Right ventricle myocardium superior (tissue), 1 donor: ENCODE measurements around the gene FMNL1. TPM values are rescaled to one million over a fixed set of nuclear protein-coding genes. Genes with fewer than 3 reads are reported as not detected.
"Not testable (repeated sequence)": the region's sequence is repeated elsewhere in the genome, so short reads cannot be mapped to it uniquely, and the experiment has no call there.

ENCODE experiments used
- ATAC-seq: fragments of 200-7000 bp; cut with Tn5 transposase; one replicate; pipeline ENCODE4 v1.9.1; 2020; ENCODE audit warnings: mild to moderate bottlenecking; ENCODE audit not compliant: poor library complexity
- DNase-seq: peaks from one replicate; pipeline ENCODE4 v3.0.0-alpha.2; 2020
- intact Hi-C: fragments of 100-400 bp; cut with DNase I; formaldehyde crosslinking; loops from one replicate; pipeline ENCODE4 v1.11.2; 2022
- long read RNA-seq: library from polyadenylated mRNA; unstranded; transcript quantifications from one replicate; pipeline ENCODE4 v2.0.0, GENCODE V29; 2021
- total RNA-seq: library from RNA; stranded (reverse); fragmentation: NEBNext Ultra II Directional; extraction: Animal tissue kit (Norgen Biotek cat#: 25700); gene quantifications from one replicate; pipeline ENCODE4 v1.2.1, GENCODE V29; 2021
- donor health status: DM: no; HTN: yes; CAD: no; lungs with severe emphysema.

The FMNL1 gene
- 12.0 TPM for total RNA-seq
- long read RNA-seq, partial matches to known transcripts = 6 of 8 reads
- long read RNA-seq, other reads (novel, unspliced or antisense) = 2 of 8 reads

- DNase-seq = peak; percentile 85
- peak; percentile 23 for ATAC-seq
- intact Hi-C loops = no loop called here
These were observed at the start of gene FMNL1 for GRCh38 chr17:45221081-45222013. TSS of gene FMNL1 (plus strand) at chr17:45221885. CDS start at chr17:45222125, 240 bp downstream.

GRCh38 chr17:45172232-45172540, 49.5 kb upstream of the FMNL1 start:
- DNase-seq (no peak), ATAC-seq (no peak)
- intact Hi-C loops = no loop called here

- ATAC-seq (peak; percentile 84), DNase-seq (peak; percentile 72)
- intact Hi-C loops = no loop called here
These were observed 49.0 kb upstream of the FMNL1 start for GRCh38 chr17:45172541-45173286.

- ATAC-seq (no peak), DNase-seq (no peak)
- intact Hi-C loops = no loop called here
These were observed 45.9 kb upstream of the FMNL1 start for GRCh38 chr17:45175759-45176115.

GRCh38 chr17:45177563-45177962, 44.1 kb upstream of the FMNL1 start:
- no peak for ATAC-seq
- intact Hi-C loops = no loop called here
- no peak for DNase-seq

- intact Hi-C loops = no loop called here
- ATAC-seq = no peak
- no peak for DNase-seq
These were observed 37.5 kb upstream of the FMNL1 start for GRCh38 chr17:45184144-45184543.

- intact Hi-C loops = no loop called here
- ATAC-seq (no peak), DNase-seq (no peak)
These were observed 34.8 kb upstream of the FMNL1 start for GRCh38 chr17:45186801-45187354.

GRCh38 chr17:45189009-45189408, 32.7 kb upstream of the FMNL1 start:
- ATAC-seq (no peak), DNase-seq (no peak)
- intact Hi-C loops = no loop called here

- intact Hi-C loops = loop anchor here (10.0 kb wide), 1 partner anchor 276 kb away; the partner anchor contains the start of gene GFAP
- ATAC-seq (no peak), DNase-seq (no peak)
These were observed 31.0 kb upstream of the FMNL1 start for GRCh38 chr17:45190503-45191255.

GRCh38 chr17:45195424-45195823, 26.3 kb upstream of the FMNL1 start:
- DNase-seq = no peak
- no peak for ATAC-seq
- intact Hi-C loops = loop anchor here (10.0 kb wide), 1 partner anchor 281 kb away; the partner anchor contains the start of gene GFAP

GRCh38 chr17:45197108-45197507, 24.6 kb upstream of the FMNL1 start:
- intact Hi-C loops = loop anchor here (10.0 kb wide), 1 partner anchor 282 kb away; the partner anchor contains the start of gene GFAP
- no peak for ATAC-seq
- no peak for DNase-seq

GRCh38 chr17:45197555-45198334, 23.9 kb upstream of the FMNL1 start:
- intact Hi-C loops = loop anchor here (1.0 to 10.0 kb wide), 2 partner anchors 62 to 283 kb away; partner anchors contain the start of genes ACBD4 and GFAP
- ATAC-seq = peak; percentile 96

GRCh38 chr17:45200701-45201100, 21.0 kb upstream of the FMNL1 start:
- peak; percentile 80 for DNase-seq
- peak; percentile 62 for ATAC-seq
- intact Hi-C loops = no loop called here

More at GRCh38 chr17:45197555-45198334, 23.9 kb upstream of the FMNL1 start:
- DNase-seq = peak; percentile 95

GRCh38 chr17:45201457-45201856, 20.2 kb upstream of the FMNL1 start:
- intact Hi-C loops = no loop called here
- no peak for DNase-seq
- ATAC-seq = no peak

- ATAC-seq = peak; percentile 52
- intact Hi-C loops = not testable (repeated sequence)
- DNase-seq = peak; percentile 64
These were observed 19.8 kb upstream of the FMNL1 start for GRCh38 chr17:45201880-45202279.

GRCh38 chr17:45218895-45219661, 2.6 kb upstream of the FMNL1 start:
- DNase-seq (peak; percentile 93), ATAC-seq (peak; percentile 82)
- intact Hi-C loops = loop anchor here (2.0 kb wide), 1 partner anchor 166 kb away; no protein-coding TSS in a partner anchor

GRCh38 chr17:45220079-45220478, 1.6 kb upstream of the FMNL1 start:
- intact Hi-C loops = no loop called here
- DNase-seq (no peak), ATAC-seq (no peak)
